GM18873 (cell line): Measurements from ENCODE around the gene STX7.
A peak's percentile ranks its signal among the peaks of the same experiment; 100 is the strongest.

Experiments used
- ATAC-seq: cut with Tn5 transposase; IDR thresholded peaks from one replicate; pipeline ENCODE4 v1.9.1; 2021; ENCODE audit warnings: mild to moderate bottlenecking, moderate library complexity, moderate number of reproducible peaks; ENCODE audit not compliant: unreplicated experiment, low FRiP score

Gene STX7

GRCh38 chr6:132418235-132418965, 94.5 kb downstream of the STX7 start:
- no peak for ATAC-seq

GRCh38 chr6:132414761-132415160, 98.2 kb downstream of the STX7 start:
- ATAC-seq, result no peak

GRCh38 chr6:132414322-132414721, 98.6 kb downstream of the STX7 start:
- ATAC-seq, result no peak

GRCh38 chr6:132413499-132413802, 99.5 kb downstream of the STX7 start:
- ATAC-seq, result no peak

- ATAC-seq, result no peak
These were observed 100.0 kb downstream of the STX7 start for GRCh38 chr6:132412656-132413498.

GRCh38 chr6:132411296-132411695, 101.6 kb downstream of the STX7 start:
- ATAC-seq, result no peak

GRCh38 chr6:132410830-132411229, 102.1 kb downstream of the STX7 start:
- no peak for ATAC-seq

GRCh38 chr6:132405143-132405915, 107.6 kb downstream of the STX7 start:
- peak; percentile 51 for ATAC-seq

- ATAC-seq, result no peak
These were observed 108.2 kb downstream of the STX7 start for GRCh38 chr6:132404736-132405135.

- ATAC-seq, result no peak
These were observed 108.6 kb downstream of the STX7 start for GRCh38 chr6:132404330-132404729.

GRCh38 chr6:132401618-132402285, 111.2 kb downstream of the STX7 start:
- no peak for ATAC-seq

- ATAC-seq, result no peak
These were observed 111.9 kb downstream of the STX7 start, which contains the start of gene MOXD1 for GRCh38 chr6:132400883-132401617. TSS of gene MOXD1 (minus strand) at chr6:132401475. CDS start at chr6:132401426, 49 bp downstream.

- no peak for ATAC-seq
These were observed 112.4 kb downstream of the STX7 start for GRCh38 chr6:132400555-132400882.

- ATAC-seq, result no peak
These were observed 113.4 kb downstream of the STX7 start for GRCh38 chr6:132399376-132400074.
